HCEC 1CT (cell line): ENCODE results near the gene KIAA1328.
"Not testable (repeated sequence)": the region's sequence is repeated elsewhere in the genome, so short reads cannot be mapped to it uniquely, and the experiment has no call there.

Source experiments
- DNase-seq: peaks from one replicate; pipeline ENCODE4 v3.0.0-alpha.2; 2017

Gene KIAA1328

DNA sequence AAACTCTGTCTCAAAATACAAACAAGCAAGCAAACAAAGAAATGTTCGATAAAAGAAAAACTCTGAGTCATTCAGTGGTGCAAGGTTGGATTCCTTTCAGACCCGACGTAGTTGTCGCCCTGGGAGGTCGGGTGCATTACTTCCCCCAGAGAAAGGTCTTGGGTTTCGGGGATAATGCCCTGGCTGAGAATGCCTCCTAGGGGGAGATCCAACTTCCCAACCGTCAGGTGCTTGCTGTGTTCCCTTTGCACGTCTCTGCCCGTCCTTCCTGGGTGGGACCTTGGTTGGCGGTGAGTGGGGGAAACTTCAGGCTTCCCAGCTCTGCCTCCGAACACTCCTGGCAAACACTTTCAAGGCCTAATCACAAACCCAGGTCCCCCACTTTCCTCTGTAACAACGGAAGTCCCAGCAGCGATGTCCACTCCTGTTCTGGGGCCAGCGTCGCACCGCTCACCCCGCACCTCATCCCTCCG, 734 bp upstream of the KIAA1328 start:
- DNase-seq = peak; percentile 44

DNA sequence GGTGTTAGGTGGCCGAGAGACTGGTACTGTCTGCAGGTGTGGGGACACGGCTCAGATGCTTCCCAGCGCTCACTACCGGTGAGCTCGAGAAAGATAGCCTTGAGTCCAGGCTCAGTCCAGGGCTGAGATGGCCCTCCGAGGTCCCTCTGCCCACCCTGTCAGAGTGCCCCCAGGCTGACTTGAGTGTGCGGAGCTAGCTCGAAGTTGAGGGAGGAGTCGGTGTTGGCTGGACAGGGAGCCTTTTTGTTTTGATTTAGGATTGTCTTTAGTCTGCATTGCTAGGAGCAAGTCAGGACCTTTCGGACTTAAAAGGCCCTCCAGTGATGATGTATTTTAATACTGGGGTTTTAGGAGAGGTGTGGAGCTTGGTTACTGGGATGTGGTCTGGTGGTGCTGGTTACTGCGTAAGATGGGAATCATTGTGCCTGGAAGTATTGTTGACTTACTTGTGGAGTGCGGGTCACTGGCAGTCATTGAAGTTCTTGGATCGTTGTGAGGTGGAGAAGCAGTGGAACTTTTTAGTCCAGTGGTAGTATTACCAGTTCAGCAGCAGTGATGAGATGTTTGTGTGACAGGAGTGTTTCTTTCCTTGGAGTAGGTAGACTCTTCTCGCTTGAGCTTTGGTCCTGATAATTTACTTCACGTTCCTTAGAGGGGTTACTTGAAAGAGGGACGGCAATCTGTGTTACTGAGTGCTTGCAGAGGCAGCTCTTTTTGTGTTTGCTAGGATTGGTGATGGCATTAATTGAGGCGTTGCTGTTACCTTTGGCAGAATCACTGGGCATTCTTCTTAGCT, 633 bp downstream of the KIAA1328 start:
- peak; percentile 36 for DNase-seq

DNA sequence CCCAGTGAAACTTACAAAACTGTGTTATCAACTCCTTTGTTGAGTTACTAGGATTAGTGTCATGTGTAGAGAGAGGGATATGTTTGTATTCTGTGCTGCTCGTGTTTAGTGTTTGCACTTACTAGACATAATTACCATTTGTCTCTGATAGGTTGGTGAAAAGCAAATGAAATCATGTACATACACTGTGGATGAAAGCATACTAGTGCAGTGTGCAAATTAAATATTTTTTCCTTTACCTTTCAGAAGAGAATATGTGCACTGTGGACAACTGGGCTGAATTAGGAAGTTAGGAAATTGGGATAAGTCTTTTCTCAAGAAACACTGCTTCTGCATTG, 1.2 kb downstream of the KIAA1328 start:
- no peak for DNase-seq

DNA sequence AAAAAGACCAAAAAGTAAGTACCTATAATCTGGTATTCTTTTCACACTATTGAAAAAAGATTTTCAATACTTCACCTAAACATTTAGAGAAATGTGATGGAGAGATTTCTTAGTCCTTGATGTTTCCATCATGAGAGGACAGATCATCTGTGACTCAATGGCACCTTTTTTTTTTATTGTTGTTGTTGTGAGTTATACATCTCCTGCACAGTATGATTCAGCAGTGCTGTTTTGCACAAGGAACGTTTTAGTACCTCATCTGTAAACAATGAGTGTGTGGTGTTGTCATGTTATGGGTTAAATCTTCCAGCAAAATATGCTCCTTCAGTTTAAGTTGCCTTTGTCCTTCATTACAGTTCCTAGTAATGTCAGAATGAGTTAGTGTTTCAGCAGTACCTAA, 2.2 kb downstream of the KIAA1328 start:
- DNase-seq = peak; percentile 62

DNA sequence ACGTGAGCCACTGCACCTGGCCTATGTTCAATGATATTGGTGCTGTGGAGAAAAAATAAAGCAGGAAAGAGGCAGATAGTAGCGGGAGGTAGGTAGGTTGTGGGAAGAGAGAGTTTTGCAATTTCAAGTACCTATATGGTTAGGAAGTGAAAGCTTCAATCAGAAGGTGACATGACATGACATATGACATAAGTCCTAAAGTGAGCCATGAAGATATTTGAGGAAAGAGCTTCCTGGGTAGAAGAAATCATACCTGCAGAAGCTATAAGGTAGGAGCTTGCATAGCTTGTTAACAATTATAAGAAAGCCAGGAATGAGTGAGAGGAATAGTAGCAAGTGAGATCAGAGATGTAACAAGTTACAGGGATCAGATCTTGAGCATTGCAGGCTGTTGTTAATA, 4.2 kb downstream of the KIAA1328 start:
- DNase-seq = no peak

DNA sequence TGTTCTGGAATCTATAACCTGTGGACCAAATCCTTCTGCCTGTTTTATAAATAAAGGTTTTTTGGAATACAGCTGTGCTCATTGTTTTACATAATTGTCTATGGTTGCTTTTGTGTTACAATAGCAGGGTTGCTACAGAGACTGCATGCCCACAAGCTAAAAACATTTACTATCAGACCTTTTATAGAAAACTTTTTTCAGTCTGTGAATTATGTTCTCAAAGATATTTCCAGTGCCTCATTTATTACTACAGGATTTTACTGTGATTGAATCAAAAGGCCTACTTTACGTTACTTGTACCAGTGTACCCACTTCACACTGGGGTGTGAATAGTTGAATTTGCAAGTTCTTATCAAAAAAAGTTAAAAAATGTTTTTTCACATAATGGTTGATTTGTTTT, 7.0 kb downstream of the KIAA1328 start:
- no peak for DNase-seq

DNA sequence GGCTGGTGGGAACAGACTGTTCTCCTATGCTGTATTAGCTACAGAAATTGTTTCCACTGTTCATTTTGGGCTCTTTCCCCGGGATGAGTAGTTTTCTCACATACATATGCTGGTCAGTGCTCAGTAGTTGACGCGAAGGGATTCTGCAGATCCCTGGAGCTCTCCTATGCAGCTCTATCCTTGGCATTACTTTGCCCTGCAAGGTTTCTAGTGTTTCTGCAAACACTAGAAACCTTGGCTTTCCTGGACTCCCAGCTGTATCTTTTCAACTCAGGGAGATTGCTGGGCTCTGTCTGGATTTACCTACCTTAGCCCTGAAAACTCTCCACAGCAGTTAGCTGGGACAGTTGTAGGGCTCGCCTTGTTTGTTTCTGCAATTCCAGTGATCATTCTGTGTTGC, 10.9 kb downstream of the KIAA1328 start:
- no peak for DNase-seq

DNA sequence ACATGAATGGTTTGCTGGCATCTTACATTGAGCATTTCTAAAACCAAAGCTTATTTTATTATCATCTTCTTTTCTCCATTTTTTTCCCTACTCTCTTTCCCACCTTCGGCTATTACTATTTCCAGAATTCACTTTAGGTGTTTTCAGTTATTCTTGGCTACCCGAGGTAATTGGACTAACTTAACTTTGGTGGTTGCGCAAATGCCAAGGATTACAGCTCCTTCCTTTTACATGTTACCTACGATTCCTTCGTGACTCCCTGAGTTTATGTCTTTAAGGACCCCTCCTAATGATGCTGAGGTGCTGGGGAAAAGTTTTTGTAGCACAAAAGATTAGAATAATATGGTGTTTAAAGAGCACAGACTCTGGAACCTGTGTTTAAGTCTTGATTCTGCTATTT, 14.3 kb downstream of the KIAA1328 start:
- DNase-seq = no peak

DNA sequence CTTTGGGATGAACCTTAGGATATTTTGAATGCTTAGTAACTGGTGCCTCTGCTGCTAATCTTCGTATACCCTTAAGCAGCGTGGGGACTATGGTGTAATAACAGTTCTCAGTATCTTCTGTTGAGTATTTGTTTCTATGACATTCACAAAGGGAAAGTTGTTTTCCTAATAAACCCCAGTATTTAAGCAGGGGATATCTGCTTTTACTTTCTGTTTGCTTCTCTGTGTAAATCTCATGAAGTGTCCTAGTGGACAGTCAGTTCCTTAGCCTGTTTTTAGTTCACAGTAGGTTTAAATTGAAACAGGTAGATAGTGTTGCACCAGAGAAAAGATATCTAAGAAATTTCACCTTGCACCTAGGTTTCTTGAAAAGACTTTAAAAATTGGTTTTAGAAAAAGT, 14.9 kb downstream of the KIAA1328 start:
- no peak for DNase-seq

DNA sequence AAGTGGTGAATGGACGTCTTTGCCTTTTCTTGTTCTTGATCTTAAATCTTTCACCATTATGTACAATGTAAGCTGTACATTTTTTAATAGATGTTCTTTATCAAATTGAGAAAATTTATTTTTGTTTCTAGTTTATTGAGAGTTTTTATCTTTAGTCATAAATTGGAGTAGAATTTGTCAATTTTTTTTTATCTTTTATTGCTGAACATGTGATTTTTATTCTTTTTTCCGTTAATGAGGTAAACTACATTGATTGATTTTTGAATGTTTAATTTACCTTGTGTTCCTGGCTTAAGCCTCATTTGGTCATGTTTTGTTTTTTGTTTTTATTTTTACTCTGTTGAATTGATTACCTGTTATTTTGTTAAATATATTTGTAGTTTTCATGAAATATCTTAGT, 19.7 kb downstream of the KIAA1328 start:
- DNase-seq = no peak

DNA sequence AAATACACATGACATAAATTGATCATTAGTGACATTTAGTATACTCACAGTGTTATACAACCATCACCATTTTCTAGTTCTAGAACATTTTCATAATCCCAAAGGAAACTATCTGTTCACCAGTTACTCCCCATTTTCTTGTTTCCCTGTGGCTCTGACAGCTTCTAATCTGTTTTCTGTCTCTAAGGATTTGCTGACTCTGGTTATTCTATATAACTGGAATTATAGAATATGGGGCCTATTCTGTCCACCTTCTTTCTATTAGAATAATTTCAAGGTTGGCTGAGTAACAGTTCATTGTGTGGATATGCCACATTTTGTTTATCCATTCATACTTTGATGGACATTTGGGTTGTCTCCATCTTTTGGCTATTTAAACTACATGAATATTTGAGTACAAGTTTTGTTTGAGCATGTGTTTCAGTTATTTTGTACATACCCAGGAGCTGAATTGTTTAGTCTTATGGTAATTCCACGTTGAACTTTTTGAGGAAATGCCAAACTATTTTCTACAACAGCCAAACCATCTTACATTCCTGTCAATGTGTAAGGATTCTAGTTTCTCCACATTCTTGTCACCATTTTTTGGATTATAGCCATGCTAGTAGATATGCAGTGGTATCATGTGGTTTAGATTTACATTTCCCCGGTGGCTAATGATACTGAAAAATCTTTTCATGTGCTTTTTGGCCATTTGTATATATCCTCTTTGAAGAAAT, 20.5 kb downstream of the KIAA1328 start:
- DNase-seq = no peak

DNA sequence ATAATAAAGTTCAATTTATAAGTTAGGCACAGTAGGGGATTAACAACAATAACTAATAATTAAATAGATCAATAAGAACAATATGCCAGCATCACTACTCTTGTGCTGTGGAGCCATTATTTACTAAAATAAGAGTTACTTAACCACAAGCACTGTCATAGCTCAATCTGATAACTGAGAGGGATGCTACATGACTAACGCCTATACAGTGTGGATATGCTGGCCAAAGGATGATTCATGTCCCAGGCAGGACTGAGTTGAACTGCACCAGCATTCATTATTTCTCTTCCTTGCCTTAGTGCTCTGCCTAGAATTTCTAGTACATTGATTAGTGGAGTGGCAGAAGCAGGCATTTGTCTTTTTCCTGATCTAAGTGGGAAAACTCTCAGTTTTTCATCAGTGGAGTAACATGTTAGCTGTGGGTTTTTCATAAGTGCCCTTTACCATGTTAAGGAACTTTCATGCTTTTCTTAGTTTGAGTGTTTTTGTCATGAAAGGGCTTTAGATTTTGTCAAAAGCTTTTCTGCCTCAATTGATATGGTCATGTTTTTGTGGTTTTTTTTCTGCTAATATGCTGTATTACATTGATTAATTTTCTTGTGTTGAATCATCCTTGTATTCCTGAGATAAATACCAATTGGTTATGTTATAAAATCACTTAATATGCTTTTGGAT, 21.7 kb downstream of the KIAA1328 start:
- DNase-seq = peak; percentile 94

DNA sequence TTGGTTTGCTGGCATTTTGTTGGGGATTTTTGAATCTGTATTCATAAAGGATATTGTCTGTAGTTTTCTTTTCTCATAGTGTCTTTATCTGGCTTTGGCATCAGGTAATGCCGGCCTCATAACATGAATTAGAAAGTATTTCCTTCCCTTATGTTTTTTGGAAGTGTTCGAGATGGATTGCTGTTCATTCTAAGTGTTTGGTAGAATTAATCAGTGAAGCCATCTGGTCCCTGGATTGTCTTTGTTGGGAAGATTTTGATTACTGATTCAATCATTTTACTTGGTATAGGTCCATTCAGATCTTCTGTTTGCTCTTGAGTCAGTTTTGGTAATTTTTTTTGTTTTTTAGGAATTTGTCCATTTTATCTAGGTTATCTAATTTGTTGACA, 22.3 kb downstream of the KIAA1328 start:
- no peak for DNase-seq

DNA sequence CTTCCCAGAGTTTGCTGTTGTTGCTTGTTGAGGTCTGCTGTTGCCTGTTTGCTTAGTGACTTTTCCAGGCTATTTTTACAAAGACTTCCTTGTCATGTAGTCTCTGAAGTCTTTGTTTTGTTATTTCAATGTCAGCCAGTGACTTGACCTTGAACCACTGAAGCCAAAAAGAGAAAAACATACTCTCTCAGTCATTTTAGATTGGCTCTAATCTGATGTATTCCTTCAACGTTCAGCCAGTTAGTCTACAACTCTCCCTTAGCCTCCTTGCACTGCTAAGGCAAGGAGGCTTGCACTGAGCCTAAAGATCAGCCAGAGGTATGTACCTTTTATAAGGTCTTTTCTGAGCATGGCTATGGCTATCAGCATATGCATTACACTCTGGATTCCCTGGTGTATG, 27.9 kb downstream of the KIAA1328 start:
- no peak for DNase-seq

DNA sequence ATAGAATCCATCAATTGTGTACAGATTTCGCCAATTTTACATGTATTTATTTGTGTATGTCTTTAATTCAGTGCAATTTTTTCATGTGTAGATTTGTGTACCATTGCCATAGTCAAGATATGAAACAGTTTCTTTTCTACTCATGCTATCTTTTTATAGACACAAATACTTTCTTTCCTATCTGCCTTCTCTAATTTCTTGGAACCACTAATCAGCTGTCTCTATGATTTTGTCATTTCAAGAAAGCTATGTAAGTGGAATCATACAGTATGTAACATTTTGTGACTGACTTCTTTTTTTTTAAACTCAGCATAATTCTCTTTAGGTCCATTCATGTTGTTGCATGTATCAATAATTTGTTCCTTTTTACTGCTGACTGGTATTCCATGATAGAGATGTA, 33.3 kb downstream of the KIAA1328 start:
- DNase-seq = no peak

DNA sequence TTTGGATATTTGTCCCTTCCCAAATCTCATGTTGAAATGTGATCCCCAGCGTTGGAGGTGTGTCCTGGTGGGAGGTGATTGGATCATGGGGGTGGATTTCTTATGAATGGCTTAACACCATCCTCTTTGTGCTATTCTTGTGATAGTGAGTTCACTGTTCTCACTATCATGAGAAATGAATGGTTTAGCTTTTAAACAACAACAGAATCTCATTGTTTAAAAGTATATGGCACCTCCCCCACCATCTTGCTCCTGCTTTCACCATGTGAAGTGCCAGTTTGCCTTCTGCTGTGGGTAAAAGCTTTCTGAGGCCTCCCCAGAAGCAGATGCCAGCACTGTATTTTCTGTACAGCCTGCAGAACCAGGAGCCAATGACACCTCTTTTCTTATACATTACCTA, 38.1 kb downstream of the KIAA1328 start:
- DNase-seq = no peak

DNA sequence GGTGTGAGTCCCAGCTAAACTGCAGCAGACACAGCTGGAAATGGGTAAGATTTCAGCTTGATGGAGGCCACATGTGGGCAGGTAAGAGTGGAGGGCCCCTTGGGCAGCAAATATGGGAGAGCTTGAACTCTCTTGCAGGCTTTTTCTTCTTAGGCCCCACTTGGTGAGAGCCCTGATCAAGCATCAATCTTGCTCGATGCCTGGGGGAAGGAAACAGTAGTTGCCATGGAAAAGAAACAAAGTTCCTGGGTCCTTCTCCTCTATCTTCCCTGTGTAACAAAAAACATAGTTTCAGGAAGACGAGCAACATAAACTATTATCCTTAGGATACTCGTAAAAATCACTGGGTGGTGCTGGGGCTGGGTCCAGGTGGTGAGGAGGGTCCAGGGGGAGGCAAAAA, 42.9 kb downstream of the KIAA1328 start:
- no peak for DNase-seq

DNA sequence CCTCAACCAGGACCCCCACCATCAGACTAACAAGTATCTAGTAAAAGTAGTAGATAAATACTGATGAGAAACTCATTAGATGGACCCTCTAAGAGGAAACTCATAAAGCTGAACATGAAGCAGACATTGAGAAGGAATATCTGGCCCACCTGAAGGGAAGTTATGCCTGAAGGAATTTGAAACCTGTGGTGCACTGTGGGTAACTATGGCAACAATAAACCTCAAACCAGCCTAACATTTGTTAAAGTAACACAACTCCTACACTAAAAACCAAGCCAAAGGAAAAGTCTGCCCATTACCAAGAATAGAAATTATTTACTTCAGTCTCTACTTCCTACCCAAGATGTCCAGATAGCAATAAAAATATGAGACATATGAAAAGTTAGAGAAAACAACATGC, 43.4 kb downstream of the KIAA1328 start:
- DNase-seq = no peak

DNA sequence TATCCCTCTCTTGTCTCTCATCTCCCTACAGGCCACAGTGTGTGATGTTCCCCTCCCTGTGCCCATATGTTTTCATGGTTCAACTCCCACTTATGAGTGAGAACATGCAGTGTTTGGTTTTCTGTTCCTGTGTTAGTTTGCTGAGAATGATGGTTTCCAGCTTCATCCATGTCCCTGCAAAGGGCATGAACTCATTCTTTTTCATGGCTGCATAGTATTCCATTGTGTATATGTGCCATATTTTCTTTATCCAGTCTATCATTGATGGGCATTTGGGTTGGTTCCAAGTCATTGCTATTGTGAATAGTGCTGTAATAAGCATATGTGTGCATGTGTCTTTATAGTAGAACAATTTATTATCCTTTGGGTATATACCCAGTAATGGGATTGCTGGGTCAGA, 44.9 kb downstream of the KIAA1328 start:
- DNase-seq = not testable (repeated sequence)

DNA sequence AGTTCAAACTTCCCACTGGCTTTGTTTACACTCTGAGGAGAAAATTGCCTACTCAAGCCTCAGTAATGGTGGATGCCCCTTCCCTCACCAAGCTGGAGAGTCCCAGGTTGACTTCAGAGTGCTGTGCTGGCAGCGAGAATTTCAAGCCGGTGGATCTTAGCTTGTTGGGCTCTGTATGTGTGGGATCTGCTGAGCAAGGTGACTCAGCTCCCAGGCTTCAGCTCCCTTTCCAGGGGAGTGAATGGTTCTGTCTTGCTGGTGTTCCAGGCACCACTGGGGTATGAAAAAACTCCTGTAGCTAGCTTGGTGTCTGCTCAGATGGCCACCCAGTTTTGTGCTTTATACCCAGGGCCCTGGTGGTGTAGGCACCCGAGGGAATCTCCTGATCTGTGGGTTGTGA, 50.9 kb downstream of the KIAA1328 start:
- DNase-seq = not testable (repeated sequence)

DNA sequence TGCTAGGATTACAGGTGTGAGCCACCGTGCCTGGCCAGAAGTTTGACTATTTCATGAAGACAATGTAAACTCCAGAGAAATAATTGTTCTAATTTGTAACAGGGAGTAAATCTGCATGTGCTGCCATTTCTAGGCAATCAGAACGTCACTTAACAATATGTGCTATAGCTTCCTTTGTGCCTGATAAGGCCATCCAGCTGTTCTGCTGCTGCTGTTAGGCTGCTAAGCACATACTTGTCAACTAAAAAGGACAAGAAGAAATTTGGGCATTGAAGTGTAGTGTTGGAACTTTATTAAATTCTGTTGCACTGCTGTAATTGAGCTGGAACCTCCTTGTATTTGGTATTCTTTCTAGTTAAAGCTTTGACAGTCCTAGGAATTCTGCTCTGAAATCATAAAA, 57.1 kb downstream of the KIAA1328 start:
- no peak for DNase-seq

DNA sequence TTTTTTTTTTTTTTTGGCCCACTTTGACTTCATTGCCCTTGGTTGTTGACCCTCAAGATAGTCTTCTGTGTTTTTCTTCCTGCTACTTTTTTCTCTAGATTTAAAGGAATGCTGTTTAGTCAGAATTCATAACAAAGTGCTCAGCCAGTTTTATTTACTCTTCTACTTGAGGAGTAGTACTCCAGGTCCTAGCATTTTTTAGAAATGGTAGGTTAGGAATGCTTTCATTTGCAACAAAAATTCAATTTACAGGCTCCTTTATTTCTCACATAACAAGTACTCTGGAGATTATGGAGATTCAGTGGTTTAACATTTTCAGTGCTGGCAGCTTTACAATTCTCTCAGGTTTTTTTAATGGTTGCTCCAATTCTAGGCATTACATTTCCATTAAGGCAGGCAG, 58.2 kb downstream of the KIAA1328 start:
- DNase-seq = no peak

DNA sequence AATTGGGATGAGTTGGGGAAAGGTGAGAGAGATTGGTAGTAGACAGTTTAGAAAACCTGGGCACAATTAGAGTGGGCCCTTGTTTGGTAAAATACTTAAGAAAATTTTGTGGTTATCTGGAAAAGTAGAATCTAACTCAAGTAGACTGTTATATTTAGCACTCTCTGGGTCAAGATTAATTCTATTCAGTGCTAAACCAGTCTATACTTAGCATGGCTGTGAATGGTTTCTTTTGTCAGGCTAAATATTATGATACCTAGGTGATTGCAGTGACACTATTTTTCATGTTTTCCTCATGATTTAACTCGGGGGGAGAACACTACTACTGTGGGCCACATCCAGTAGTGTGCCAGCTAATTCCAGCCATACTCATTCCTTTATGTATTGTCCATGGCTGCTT, 58.9 kb downstream of the KIAA1328 start:
- DNase-seq = no peak

DNA sequence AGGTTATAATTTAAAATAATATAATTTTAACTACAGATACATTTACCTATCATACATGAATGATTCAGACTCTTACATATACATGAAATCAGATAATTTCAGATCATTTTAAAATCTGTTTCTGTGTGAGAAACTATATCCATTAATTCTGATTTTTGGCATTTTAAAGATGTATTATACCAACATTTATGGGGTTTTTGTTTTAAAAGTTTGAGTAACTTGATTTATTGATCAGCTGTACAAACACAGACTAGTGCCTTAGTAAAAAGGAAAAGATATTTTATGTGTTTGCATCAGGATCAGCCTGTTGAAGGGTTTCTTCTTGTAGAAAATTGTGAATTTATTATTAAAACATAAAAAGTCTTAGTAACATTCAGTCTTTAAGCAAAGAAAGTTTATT, 59.9 kb downstream of the KIAA1328 start:
- no peak for DNase-seq
